Measurements from ENCODE around the gene JOSD2.

Gene JOSD2

DNA sequence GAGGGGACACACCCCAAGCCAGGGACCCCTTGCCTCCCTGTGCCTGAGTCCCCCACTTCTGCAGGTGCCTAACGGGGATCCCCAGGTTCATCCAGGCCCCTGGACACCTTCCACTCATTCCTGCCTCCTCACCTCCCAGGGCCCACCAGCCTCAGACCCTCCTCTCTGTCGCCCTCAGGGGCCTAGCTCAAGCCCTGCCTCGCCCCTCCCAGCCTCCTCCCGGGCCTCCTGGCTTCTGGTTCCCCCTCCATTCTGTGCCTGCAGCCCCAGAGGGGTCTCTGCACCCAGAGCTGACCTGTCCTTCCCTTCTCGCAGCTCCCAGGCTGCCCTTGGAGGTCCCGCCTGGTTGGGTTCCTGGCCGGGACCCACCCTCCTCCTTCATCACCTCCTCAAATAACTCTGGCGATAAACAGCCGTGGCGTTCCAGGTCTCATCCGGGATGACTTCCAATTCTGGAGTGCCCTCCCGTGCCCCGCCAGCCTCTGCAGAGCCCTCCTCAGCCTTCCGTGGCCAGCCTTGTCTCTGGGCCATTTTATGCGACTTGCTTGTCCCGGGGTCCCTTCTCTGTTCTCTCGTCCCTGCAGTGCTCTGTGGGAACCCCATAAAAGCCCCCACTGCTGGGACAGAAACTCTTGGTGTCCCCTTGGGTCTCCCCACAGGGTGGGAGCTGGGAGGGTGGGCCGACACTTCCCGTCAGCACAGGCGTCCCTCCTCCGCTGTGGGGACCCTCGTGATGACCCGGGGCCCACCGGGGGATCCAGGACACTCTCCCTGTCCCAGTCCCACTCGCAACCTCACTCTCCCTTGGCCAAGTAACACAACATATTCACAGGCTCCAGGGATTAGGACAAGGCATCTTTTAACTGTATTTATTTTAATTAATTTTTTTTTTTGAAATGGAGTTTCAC, 9.2 kb downstream of the JOSD2 start:
- no peaks in the 10 kb centered on the region for H3K4me1 Mint-ChIP-seq (ENCODE audit: low read depth in 2 of 2)
- no peaks in the 10 kb centered on the region for H3K9me3 Mint-ChIP-seq
- no peak for ATAC-seq (replicated peaks)

GRCh38 chr19:50501186-50501567, 9.8 kb downstream of the JOSD2 start:
- Mint-ChIP-seq H3K36me3 (ENCODE audit: insufficient read depth) (no peaks in the 10 kb centered on the region), H3K9me3 (no peaks in the 10 kb centered on the region), H3K4me1 (ENCODE audit: low read depth in 2 of 2) (no peaks in the 10 kb centered on the region), H3K27me3 (no peaks in the 10 kb centered on the region), H3K27ac (no peak overlapping the region), H3K4me3 (no peak overlapping the region)
- ATAC-seq (replicated peaks) (no peak), DNase-seq (no peak)

More for the DNA sequence above, 9.2 kb downstream of the JOSD2 start:
- no peaks in the 10 kb centered on the region for H3K36me3 Mint-ChIP-seq (ENCODE audit: insufficient read depth)
- no peak overlapping the region for H3K27ac Mint-ChIP-seq
- no peak for DNase-seq
- no peaks in the 10 kb centered on the region for H3K27me3 Mint-ChIP-seq
- H3K4me3 Mint-ChIP-seq, result no peak overlapping the region

DNA sequence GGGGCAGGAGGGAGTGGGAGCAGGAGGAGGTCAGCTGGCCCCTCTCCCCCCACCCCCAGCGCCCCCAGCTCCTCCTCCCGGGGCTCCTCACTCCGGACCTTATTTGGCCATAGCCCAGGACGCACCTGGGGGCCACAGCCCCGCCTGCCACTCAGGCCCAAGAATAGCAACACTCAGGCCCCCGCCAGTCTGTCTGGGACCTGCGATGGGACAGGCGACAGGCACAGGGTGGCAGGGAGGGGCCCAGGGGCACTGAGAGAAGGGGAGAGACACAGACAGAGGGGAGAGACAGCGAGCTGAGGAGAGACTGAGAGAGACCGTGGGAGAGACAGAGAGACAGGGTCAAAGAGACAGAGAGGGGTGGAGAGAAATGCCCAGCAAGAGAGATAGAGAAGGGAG, 10.2 kb downstream of the JOSD2 start:
- H3K9me3 Mint-ChIP-seq, result no peaks in the 10 kb centered on the region
- H3K4me3 Mint-ChIP-seq, result no peak overlapping the region
- H3K27ac Mint-ChIP-seq, result no peak overlapping the region
- ATAC-seq (replicated peaks) (no peak), DNase-seq (no peak)
- no peaks in the 10 kb centered on the region for H3K27me3 Mint-ChIP-seq
- no peaks in the 10 kb centered on the region for H3K36me3 Mint-ChIP-seq (ENCODE audit: insufficient read depth)
- no peaks in the 10 kb centered on the region for H3K4me1 Mint-ChIP-seq (ENCODE audit: low read depth in 2 of 2)

GRCh38 chr19:50500060-50500752, 10.8 kb downstream of the JOSD2 start:
- DNase-seq, result no peak
- Mint-ChIP-seq H3K9me3 (no peaks in the 10 kb centered on the region), H3K27me3 (no peaks in the 10 kb centered on the region), H3K4me1 (ENCODE audit: low read depth in 2 of 2) (no peaks in the 10 kb centered on the region), H3K27ac (no peak overlapping the region), H3K4me3 (no peak overlapping the region), H3K36me3 (ENCODE audit: insufficient read depth) (no peaks in the 10 kb centered on the region)
- no peak for ATAC-seq (replicated peaks)

GRCh38 chr19:50498219-50499056, 12.6 kb downstream of the JOSD2 start:
- Mint-ChIP-seq H3K27me3 (no peaks in the 10 kb centered on the region), H3K4me1 (ENCODE audit: low read depth in 2 of 2) (no peaks in the 10 kb centered on the region), H3K9me3 (no peaks in the 10 kb centered on the region), H3K4me3 (no peak overlapping the region), H3K27ac (no peak overlapping the region), H3K36me3 (ENCODE audit: insufficient read depth) (no peaks in the 10 kb centered on the region)
- DNase-seq, result no peak
- no peak for ATAC-seq (replicated peaks)

GRCh38 chr19:50497022-50497405, 14.0 kb downstream of the JOSD2 start:
- H3K27ac Mint-ChIP-seq, result no peak overlapping the region
- peaks cover 3 to 4% of the 10 kb centered on the region in 2 donors for H3K4me1 Mint-ChIP-seq (ENCODE audit: low read depth in 2 of 2)
- H3K27me3 Mint-ChIP-seq, result no peaks in the 10 kb centered on the region
- H3K4me3 Mint-ChIP-seq, result no peak overlapping the region
- DNase-seq, result no peak
- no peaks in the 10 kb centered on the region for H3K9me3 Mint-ChIP-seq
- no peak for ATAC-seq (replicated peaks)
- no peaks in the 10 kb centered on the region for H3K36me3 Mint-ChIP-seq (ENCODE audit: insufficient read depth)

GRCh38 chr19:50496189-50497021, 14.6 kb downstream of the JOSD2 start:
- H3K9me3 Mint-ChIP-seq, result no peaks in the 10 kb centered on the region

GRCh38 chr19:50495020-50495531, 15.9 kb downstream of the JOSD2 start:
- H3K4me3 Mint-ChIP-seq, result no peak overlapping the region
- H3K4me1 Mint-ChIP-seq (ENCODE audit: low read depth in 2 of 2), result peaks cover 15 to 20% of the 10 kb centered on the region in 2 donors
- no peaks in the 10 kb centered on the region for H3K27me3 Mint-ChIP-seq
- ATAC-seq (replicated peaks) (no peak), DNase-seq (no peak)
- H3K9me3 Mint-ChIP-seq, result no peaks in the 10 kb centered on the region
- peak overlapping the region; percentile 10 to 46 for H3K27ac Mint-ChIP-seq
- H3K36me3 Mint-ChIP-seq (ENCODE audit: insufficient read depth), result no peaks in the 10 kb centered on the region

More at GRCh38 chr19:50496189-50497021, 14.6 kb downstream of the JOSD2 start:
- H3K27me3 Mint-ChIP-seq, result no peaks in the 10 kb centered on the region
- no peak overlapping the region for H3K4me3 Mint-ChIP-seq
- no peak for DNase-seq
- no peak for ATAC-seq (replicated peaks)
- no peaks in the 10 kb centered on the region for H3K36me3 Mint-ChIP-seq (ENCODE audit: insufficient read depth)
- peaks cover 9 to 10% of the 10 kb centered on the region in 2 donors for H3K4me1 Mint-ChIP-seq (ENCODE audit: low read depth in 2 of 2)
- peak overlapping the region in 1 of 2 donors; percentile 47 for H3K27ac Mint-ChIP-seq

GRCh38 chr19:50494186-50495019, 16.6 kb downstream of the JOSD2 start:
- ATAC-seq (replicated peaks) (no peak), DNase-seq (no peak)
- peak overlapping the region; percentile 10 to 21 for H3K27ac Mint-ChIP-seq
- no peaks in the 10 kb centered on the region for H3K36me3 Mint-ChIP-seq (ENCODE audit: insufficient read depth)
- no peaks in the 10 kb centered on the region for H3K27me3 Mint-ChIP-seq
- H3K4me1 Mint-ChIP-seq (ENCODE audit: low read depth in 2 of 2), result peaks cover 15 to 24% of the 10 kb centered on the region in 2 donors
- no peaks in the 10 kb centered on the region for H3K9me3 Mint-ChIP-seq
- no peak overlapping the region for H3K4me3 Mint-ChIP-seq

DNA sequence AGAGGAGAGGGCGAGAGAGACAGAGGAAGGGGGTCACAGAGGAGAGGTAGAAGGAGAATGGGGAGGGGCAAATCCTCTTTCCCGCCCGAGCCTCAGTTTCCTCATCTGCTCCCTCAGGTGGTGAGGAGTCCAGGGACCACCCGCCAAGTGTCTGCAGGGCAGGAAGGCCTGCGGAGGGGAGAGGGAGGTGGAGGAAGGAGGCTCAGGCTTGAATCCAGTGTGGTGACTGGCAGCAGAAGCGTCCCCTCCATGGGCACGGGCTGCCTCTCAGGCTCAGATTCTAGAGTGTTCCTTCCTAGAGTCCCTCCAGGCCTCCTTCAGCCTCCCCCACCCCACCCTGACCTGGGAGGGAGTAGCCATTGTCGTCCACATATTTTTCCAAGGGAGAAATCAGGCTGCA, 17.8 kb downstream of the JOSD2 start:
- Mint-ChIP-seq H3K36me3 (ENCODE audit: insufficient read depth) (peaks cover 6% of the 10 kb centered on the region), H3K27ac (no peak overlapping the region), H3K4me1 (ENCODE audit: low read depth in 2 of 2) (peaks cover 15 to 35% of the 10 kb centered on the region in 2 donors), H3K9me3 (no peaks in the 10 kb centered on the region), H3K27me3 (no peaks in the 10 kb centered on the region), H3K4me3 (no peak overlapping the region)
- no peak for ATAC-seq (replicated peaks)
- DNase-seq, result no peak

DNA sequence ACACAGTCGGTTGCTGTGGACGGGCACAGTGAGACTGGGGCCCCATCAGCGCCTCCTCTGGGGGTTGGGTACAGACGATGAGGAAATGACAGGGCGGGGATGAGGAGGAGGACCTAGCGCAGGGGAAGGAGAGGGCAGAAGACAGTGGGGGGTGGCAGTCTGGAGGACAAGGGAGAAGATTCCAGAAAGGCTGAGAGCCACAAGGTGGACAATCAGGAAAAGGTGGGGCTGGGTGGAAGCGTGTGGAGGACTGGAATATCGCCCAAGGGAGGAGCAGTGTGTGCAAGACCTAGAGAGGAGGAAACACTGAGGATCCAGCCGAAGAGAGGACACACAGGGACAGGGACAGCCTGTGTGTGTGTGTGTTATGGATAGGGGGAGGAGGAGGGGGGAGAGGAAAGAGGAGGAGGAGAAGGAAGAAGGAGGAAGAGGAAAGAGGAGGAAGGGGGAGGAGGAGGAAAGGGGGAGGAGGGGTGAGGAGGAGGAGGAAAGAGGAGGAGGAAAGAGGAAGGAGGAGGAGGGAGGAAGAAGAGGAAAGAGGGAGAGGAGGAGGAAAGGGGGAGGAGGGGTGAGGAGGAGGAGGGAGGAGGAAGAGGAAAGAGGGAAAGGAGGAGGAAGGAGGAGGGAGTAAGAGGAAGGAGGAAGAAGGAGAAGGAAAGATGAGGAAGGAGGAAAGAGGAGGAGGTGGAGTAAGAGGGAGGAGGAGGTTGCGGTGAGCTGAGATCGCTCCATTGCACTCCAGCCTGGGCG, 18.5 kb downstream of the JOSD2 start:
- Mint-ChIP-seq H3K36me3 (ENCODE audit: insufficient read depth) (peaks cover 11% of the 10 kb centered on the region), H3K27me3 (no peaks in the 10 kb centered on the region), H3K9me3 (no peaks in the 10 kb centered on the region), H3K27ac (peak overlapping the region; percentile 1 to 80), H3K4me3 (peak overlapping the region in 1 of 2 donors; percentile 25), H3K4me1 (ENCODE audit: low read depth in 2 of 2) (peaks cover 17 to 36% of the 10 kb centered on the region in 2 donors)
- DNase-seq (no peak), ATAC-seq (replicated peaks) (peak; percentile 69)
